ENCODE data around the gene ADAMTSL1.
A peak's percentile ranks its signal among the peaks of the same experiment; 100 is the strongest.

ADAMTSL1 gene

DNA sequence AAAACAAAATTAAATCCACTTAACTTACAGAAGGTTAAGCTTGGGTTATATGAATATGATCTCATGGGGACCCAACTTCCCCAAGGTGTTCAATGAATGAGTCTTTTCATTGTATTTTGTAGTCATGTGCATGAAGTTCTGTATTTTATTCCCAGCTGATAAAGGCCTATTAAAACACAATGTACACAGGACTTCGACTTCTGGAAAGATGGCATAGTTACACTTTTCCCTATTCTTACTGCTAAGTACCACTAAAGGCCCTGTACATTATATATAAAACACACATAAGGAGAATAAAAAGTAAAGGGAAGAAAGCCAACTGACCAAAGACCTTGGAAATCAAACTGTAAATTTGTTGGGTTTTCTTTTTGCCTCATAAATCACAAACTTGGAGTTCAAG is 336.6 kb downstream of the ADAMTSL1 start:
- H3K4me3 ChIP-seq (ENCODE audit: low read length): no peak overlapping the region
- TF ChIP-seq, protein P1, sequence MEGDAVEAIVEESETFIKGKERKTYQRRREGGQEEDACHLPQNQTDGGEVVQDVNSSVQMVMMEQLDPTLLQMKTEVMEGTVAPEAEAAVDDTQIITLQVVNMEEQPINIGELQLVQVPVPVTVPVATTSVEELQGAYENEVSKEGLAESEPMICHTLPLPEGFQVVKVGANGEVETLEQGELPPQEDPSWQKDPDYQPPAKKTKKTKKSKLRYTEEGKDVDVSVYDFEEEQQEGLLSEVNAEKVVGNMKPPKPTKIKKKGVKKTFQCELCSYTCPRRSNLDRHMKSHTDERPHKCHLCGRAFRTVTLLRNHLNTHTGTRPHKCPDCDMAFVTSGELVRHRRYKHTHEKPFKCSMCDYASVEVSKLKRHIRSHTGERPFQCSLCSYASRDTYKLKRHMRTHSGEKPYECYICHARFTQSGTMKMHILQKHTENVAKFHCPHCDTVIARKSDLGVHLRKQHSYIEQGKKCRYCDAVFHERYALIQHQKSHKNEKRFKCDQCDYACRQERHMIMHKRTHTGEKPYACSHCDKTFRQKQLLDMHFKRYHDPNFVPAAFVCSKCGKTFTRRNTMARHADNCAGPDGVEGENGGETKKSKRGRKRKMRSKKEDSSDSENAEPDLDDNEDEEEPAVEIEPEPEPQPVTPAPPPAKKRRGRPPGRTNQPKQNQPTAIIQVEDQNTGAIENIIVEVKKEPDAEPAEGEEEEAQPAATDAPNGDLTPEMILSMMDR (conservative IDR thresholded peaks at IDR 0.05; ENCODE audit: low read length): no peak
- DNase-seq (ENCODE audit: low read depth): no peak

DNA sequence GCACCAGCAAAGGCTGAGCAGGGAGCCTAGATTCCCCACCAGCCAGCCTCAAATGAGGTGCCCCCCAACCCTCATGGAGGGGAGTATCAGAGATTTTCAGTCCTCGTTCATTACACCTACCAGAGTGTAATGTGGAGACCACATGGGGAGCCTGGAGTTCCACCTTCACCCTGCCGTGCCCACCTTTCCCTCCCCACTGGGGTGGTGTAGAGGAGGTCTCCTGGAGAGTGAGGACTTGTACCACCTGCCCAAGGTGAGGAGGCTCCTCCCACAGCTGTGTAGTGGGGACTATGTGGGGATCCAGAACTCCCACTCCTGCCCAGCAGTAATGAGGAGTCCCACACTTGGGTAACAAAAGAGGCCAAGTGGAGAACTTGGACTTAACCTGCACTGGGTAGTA is 337.2 kb downstream of the ADAMTSL1 start:
- TF ChIP-seq, protein P1 (conservative IDR thresholded peaks at IDR 0.05; ENCODE audit: low read length): no peak
- DNase-seq (ENCODE audit: low read depth): no peak
- H3K4me3 ChIP-seq (ENCODE audit: low read length): no peak overlapping the region

DNA sequence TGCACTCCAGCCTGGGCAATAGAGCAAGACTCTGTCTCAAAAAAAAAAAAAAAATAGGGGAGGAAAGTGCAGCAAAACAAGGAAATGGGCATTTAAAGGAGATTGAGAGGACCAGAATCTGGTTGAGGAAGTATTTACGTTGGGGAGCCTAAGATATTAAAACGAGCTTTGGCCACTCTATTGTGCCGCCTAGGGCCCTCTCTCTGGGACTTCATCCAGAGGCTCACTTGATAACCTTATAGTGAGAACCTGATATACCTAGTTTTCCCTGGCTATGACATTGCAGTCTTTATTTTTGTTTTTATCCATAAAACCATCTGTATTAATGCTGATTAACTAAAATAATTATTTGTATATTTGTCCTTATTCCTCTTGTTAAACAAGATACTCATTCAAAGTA is 345.5 kb downstream of the ADAMTSL1 start:
- no peak for DNase-seq (ENCODE audit: low read depth)
- H3K4me3 ChIP-seq (ENCODE audit: low read length): no peak overlapping the region
- TF ChIP-seq, protein P1 (conservative IDR thresholded peaks at IDR 0.05; ENCODE audit: low read length): no peak

DNA sequence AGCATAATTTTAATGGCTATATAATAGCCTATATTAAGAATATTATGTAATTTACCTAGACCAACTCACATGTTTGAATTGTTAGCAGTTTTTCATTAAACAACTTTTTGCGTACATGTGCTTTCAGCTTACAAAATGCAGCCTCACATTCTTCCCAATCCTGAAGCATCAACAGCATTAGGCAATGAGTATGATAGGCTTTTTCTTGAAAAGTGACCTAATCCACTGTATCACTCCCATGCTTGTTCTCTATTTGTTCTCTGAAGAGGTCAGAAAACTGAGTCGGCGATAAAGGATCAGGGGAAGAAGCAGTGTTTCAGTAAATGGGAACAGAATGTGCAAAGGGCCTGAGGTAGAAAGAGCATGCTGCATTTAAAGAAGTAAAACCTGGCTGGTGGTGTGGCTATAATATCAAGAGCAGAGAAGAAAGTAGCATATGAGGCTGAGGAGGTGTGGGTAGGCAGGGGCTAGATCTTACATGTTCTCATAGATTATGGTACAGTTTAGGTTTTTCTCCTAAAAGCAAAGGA is 346.7 kb downstream of the ADAMTSL1 start:
- no peak overlapping the region for H3K4me3 ChIP-seq (ENCODE audit: low read length)
- DNase-seq (ENCODE audit: low read depth): no peak
- TF ChIP-seq, protein P1 (conservative IDR thresholded peaks at IDR 0.05; ENCODE audit: low read length): no peak

DNA sequence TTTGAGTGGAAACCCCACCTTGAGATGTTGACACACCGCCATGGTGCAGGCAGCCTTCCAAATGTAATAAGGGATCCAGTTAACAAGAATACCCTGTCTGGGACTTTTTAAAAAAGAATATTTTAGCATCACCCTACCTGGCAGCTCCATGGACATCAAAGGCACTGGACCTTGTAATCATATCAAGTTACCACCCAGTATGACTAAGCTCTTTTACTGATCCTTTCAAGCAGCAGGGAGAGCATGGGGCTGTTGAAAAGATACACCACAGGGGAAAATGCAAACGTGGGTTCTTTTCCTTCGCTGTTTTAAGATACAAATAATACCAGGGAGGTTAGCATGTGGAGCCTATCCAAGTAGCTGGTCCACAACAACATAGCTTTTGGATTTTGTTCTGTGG is 347.8 kb downstream of the ADAMTSL1 start:
- no peak overlapping the region for H3K4me3 ChIP-seq (ENCODE audit: low read length)
- no peak for DNase-seq (ENCODE audit: low read depth)
- TF ChIP-seq, protein P1 (conservative IDR thresholded peaks at IDR 0.05; ENCODE audit: low read length): no peak

DNA sequence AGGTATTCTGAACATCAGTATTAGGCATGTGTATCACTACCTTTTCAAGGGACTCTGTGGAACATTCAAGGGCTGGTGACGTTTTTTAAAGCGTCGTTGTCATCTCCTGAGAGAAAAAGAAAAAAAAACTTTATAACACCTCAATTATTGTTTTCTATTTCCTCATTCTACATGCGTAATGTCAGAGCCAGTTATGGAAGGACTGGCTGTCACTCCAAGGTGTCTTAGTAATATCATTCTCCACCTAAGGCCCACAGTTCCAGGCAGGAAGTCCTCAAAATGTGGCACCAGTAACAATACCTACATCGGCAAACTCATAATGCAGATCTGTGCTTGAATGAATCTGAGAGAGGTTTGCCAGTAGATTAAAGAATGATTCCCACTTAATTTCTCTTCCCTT is 348.9 kb downstream of the ADAMTSL1 start:
- H3K4me3 ChIP-seq (ENCODE audit: low read length): no peak overlapping the region
- DNase-seq (ENCODE audit: low read depth): no peak
- TF ChIP-seq, protein P1 (conservative IDR thresholded peaks at IDR 0.05; ENCODE audit: low read length): no peak

DNA sequence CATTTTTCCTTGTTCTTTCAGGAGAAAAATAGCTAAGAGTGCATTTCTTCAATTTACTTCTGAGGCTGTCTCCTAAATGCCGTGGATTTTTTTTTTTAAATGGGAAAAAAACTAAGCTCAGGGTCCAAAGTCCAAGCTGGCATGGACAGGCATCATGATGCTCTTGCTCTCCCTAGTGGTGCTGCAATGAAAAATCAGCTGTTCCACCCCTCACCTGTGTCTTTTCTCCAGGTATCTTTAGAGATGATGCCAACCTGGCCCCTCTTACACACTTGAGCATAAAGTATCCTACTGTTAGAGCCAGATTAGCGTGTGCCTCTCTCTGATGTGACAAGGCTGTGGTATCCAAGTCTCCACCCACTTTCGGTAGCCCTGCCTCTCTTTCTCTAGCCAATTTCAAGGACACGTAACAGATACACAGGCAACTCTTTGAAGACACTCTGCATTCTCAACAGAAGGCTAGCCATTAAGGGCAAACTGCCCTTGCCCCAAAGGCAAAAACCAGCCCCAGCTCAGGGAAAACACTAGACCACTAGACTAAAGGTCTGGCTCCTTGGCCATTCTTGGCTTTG is 350.2 kb downstream of the ADAMTSL1 start:
- no peak overlapping the region for H3K4me3 ChIP-seq (ENCODE audit: low read length)
- DNase-seq (ENCODE audit: low read depth): no peak
- TF ChIP-seq, protein P1 (conservative IDR thresholded peaks at IDR 0.05; ENCODE audit: low read length): peak; percentile 50
